K562 (cell line): Measurements from ENCODE around the gene VDR. TPM values are rescaled to one million over a fixed set of nuclear protein-coding genes. Genes with fewer than 3 reads are reported as not detected.

Source experiments
- CEBPB ChIP-seq: fragments of 450-650 bp; IDR thresholded peaks from 2 replicates; pipeline ENCODE4 v1.6.1; 2016; ENCODE audit warnings: missing genetic modification characterization, missing compliant biosample characterization
- HDAC3 ChIP-seq: fragments of 450-650 bp; IDR thresholded peaks from 2 replicates; pipeline ENCODE4 v1.6.1; 2018; ENCODE audit warnings: borderline replicate concordance, mild to moderate bottlenecking, moderate library complexity; ENCODE audit not compliant: partially characterized antibody
- HLTF ChIP-seq: fragments of 450-650 bp; IDR thresholded peaks from 2 replicates; pipeline ENCODE4 v1.6.1; 2016
- HMG20B ChIP-seq: fragments of 250-450 bp; sonication (Bioruptor Pico); IDR thresholded peaks from 2 replicates; pipeline ENCODE4 v1.5.0; 2021; ENCODE audit warnings: mild to moderate bottlenecking
- HMGN3 ChIP-seq: IDR thresholded peaks from 2 replicates; pipeline ENCODE4 v1.6.1; 2011; ENCODE audit warnings: borderline replicate concordance, low read depth, mild to moderate bottlenecking, mixed read lengths, low read length; ENCODE audit not compliant: insufficient read length; ENCODE audit errors: extremely low read depth
- HNRNPH1 ChIP-seq: fragments of 200-400 bp; formaldehyde crosslinking; optimal IDR thresholded peaks from 2 replicates; pipeline ENCODE3; 2017; ENCODE audit warnings: low read depth, mild to moderate bottlenecking, low read length, moderate library complexity
- JUND ChIP-seq, 2 experiments: IDR thresholded peaks; 2 replicates in 1 of 2; 3 replicates in 1 of 2; pipeline ENCODE4 v1.6.1; 2011; ENCODE audit warnings: borderline replicate concordance in 2 of 2, low read depth in 2 of 2, low read length in 2 of 2, improper control_type of control experiment in 1 of 2, missing biosample characterization in 1 of 2, missing genetic modification characterization in 1 of 2, missing genetic modification reagents in 1 of 2
- MXD1 ChIP-seq: fragments of 250-450 bp; sonication (Bioruptor Pico); IDR thresholded peaks from 2 replicates; pipeline ENCODE4 v1.8.0; 2021; ENCODE audit warnings: borderline replicate concordance, mild to moderate bottlenecking, moderate library complexity; ENCODE audit not compliant: poor library complexity, severe bottlenecking
- NR3C1 ChIP-seq: sonication (generic); formaldehyde crosslinking; IDR thresholded peaks from 2 replicates; pipeline ENCODE4 v1.8.1; 2022; ENCODE audit warnings: missing genetic modification reagents
- RBFOX2 ChIP-seq: fragments of 200-400 bp; formaldehyde crosslinking; IDR thresholded peaks from 2 replicates; pipeline ENCODE4 v1.6.1; 2017; ENCODE audit warnings: low read depth, mild to moderate bottlenecking, low read length, moderate library complexity
- RNF2 ChIP-seq: sonication (generic); IDR thresholded peaks from 2 replicates; pipeline ENCODE4 v1.6.1; 2016
- SMARCA4 ChIP-seq: fragments of 450-650 bp; IDR thresholded peaks from 2 replicates; pipeline ENCODE4 v1.6.1; 2016
- SNAPC5 ChIP-seq: fragments of 250-450 bp; sonication (Bioruptor Pico); IDR thresholded peaks from 2 replicates; pipeline ENCODE4 v1.8.0; 2021; ENCODE audit warnings: moderate library complexity, mild to moderate bottlenecking, inconsistent platforms
- SNRNP70 ChIP-seq: fragments of 200-400 bp; formaldehyde crosslinking; optimal IDR thresholded peaks from 2 replicates; pipeline ENCODE3; 2017; ENCODE audit warnings: low read depth, low read length
- SRSF1 ChIP-seq: fragments of 200-400 bp; formaldehyde crosslinking; IDR thresholded peaks from 2 replicates; pipeline ENCODE4 v1.6.1; 2017; ENCODE audit warnings: mild to moderate bottlenecking, low read depth, low read length, moderate library complexity
- TAF7 ChIP-seq: fragments of 450-650 bp; IDR thresholded peaks from 2 replicates; pipeline ENCODE4 v1.6.1; 2016; ENCODE audit warnings: missing genetic modification characterization, missing compliant biosample characterization
- TAF9B ChIP-seq: fragments of 450-650 bp; IDR thresholded peaks from 2 replicates; pipeline ENCODE4 v1.6.1; 2018; ENCODE audit warnings: mild to moderate bottlenecking; ENCODE audit not compliant: partially characterized antibody
- TCF3 ChIP-seq: sonication (generic); formaldehyde crosslinking; IDR thresholded peaks from 2 replicates; pipeline ENCODE4 v1.4.0; 2020; ENCODE audit warnings: mild to moderate bottlenecking, missing genetic modification reagents
- TEAD4 ChIP-seq, 2 experiments: sonication (generic) in 1 of 2; formaldehyde crosslinking in 1 of 2; IDR thresholded peaks; 2 replicates each; pipeline versions ENCODE4 v1.6.1 to v1.8.0; 2012 to 2022; ENCODE audit warnings: borderline replicate concordance in 1 of 2, inconsistent platforms in 1 of 2, low read length in 1 of 2, mild to moderate bottlenecking in 1 of 2, missing genetic modification reagents in 1 of 2
- TRIM25 ChIP-seq: fragments of 450-650 bp; IDR thresholded peaks from 2 replicates; pipeline ENCODE4 v1.7.0; 2016; ENCODE audit warnings: borderline replicate concordance
- XRCC3 ChIP-seq: fragments of 450-650 bp; IDR thresholded peaks from 2 replicates; pipeline ENCODE4 v1.6.1; 2017; ENCODE audit warnings: mild to moderate bottlenecking, moderate library complexity
- ZNF384 ChIP-seq: IDR thresholded peaks from 2 replicates; pipeline ENCODE4 v1.6.1; 2012; ENCODE audit warnings: low read depth, low read length, improper control_type of control experiment
- ZNF512 ChIP-seq: IDR thresholded peaks from 2 replicates; pipeline ENCODE4 v1.6.1; 2016; ENCODE audit warnings: missing genetic modification characterization, missing compliant biosample characterization
- polyA plus RNA-seq, 8 experiments: library from polyadenylated mRNA; depleted of rRNA in 4 of 8; stranded (reverse) in 5 of 8; unstranded in 3 of 8; fragments of >200 nt; fragmentation: Nextera tagmentation in 2 of 8; fragmentation: Illumina TruSeq in 1 of 8; extraction: Ambion mirVana in 2 of 8; extraction: Trizol in 1 of 8; gene quantifications; 2 replicates each; pipeline versions ENCODE4 v1.2.1 to v1.2.3, GENCODE V29; 2011 to 2014; ENCODE audit warnings: inconsistent platforms in 1 of 8, missing spikeins in 1 of 8
- total RNA-seq, 7 experiments: library from RNA; depleted of rRNA in 6 of 7; stranded (reverse); fragments of >200 nt in 6 of 7; fragmentation: Illumina TruSeq in 2 of 7; extraction: Trizol in 2 of 7; gene quantifications; 2 replicates each; pipeline versions ENCODE4 v1.2.1 to v1.2.3, GENCODE V29; 2011 to 2021; ENCODE audit warnings: low replicate concordance in 1 of 7

VDR gene
- total and polyA plus RNA-seq, 9 of the 15 experiments (the other 6 are each of a cell fraction or from before 2014, with no cell fraction given) = 0.61 to 4.8 (median 2.0) TPM

GRCh38 chr12:47850153-47851084 is 54.4 kb downstream of the VDR start (continued):
- TF ChIP-seq SNAPC5 = no peak
- TF ChIP-seq HMGN3 = peak; percentile 10
- no peak for TF ChIP-seq TAF9B
- TF ChIP-seq RNF2 = peak; percentile 38; the same call in 1 of the 2 replicates
- no peak for TF ChIP-seq ZNF512 (tag)
- peak; percentile 76 for TF ChIP-seq SMARCA4
- peak; percentile 32 for TF ChIP-seq HDAC3
- no peak for TF ChIP-seq XRCC3
- peak; percentile 84 for TF ChIP-seq TEAD4 (IDR thresholded peaks at IDR 0.05; ENCODE audit: low read length)
- TF ChIP-seq TEAD4 (CRISPR knock-in tag; IDR thresholded peaks at IDR 0.05; ENCODE audit: borderline replicate concordance) = no peak
- TF ChIP-seq CEBPB = no peak
- TF ChIP-seq TAF7 (tag) = no peak
- TF ChIP-seq ZNF384 = no peak
- no peak for TF ChIP-seq MXD1 (CRISPR knock-in tag)
- peak; percentile 58; the same call in 1 of the 2 replicates for TF ChIP-seq JUND (IDR thresholded peaks at IDR 0.05; ENCODE audit: borderline replicate concordance, low read depth, low read length)
- no peak; the same call in 2 of the 3 replicates for TF ChIP-seq JUND (tag; IDR thresholded peaks at IDR 0.05; ENCODE audit: borderline replicate concordance, low read depth, low read length)
- TF ChIP-seq HMG20B (CRISPR knock-in tag) = no peak
- no peak for TF ChIP-seq TRIM25
- TF ChIP-seq SNRNP70 = no peak
- peak; percentile 77 for TF ChIP-seq TCF3
- no peak for TF ChIP-seq SRSF1
- TF ChIP-seq NR3C1 (CRISPR knock-in tag) = no peak
- TF ChIP-seq RBFOX2 = peak; percentile 34; the same call in 1 of the 2 replicates
- no peak for TF ChIP-seq HNRNPH1
- no peak for TF ChIP-seq HLTF
